Stimulated activated CD4-positive, alpha-beta T cell treated with anti-CD3 and anti-CD28 coated beads, Interleukin-1b, Interleukin-23, amount 100 ng/mL, for 1 hour (primary cell): ENCODE measurements around the gene SORCS2.
"Not testable (repeated sequence)": the region's sequence is repeated elsewhere in the genome, so short reads cannot be mapped to it uniquely, and the experiment has no call there.

ENCODE experiments used
- DNase-seq, 2 donors: peaks; one replicate each; pipeline ENCODE4 v3.0.0-alpha.2; 2020; ENCODE audit warnings: low read depth in 2 of 2

Gene SORCS2

DNA sequence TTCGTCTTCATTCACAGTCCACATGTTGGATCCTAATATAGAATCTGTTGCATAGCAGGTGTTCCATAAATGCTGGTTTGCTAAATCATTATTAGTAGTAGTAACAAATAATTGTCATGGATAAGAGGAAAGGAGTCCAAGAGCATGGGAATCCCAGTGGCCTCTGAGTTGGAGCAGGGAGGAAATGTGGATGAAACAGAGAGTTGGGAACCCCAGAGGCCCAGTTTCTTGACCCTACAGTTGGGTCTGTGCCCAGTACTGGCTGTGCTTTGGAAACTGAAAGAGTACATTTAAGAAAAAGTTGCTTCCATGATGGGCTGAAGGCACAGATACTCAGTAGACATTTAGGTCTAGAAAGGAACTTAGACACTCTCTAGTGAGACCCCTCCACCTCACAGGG lies 391.8 kb downstream of the SORCS2 start:
- DNase-seq, result no peak

DNA sequence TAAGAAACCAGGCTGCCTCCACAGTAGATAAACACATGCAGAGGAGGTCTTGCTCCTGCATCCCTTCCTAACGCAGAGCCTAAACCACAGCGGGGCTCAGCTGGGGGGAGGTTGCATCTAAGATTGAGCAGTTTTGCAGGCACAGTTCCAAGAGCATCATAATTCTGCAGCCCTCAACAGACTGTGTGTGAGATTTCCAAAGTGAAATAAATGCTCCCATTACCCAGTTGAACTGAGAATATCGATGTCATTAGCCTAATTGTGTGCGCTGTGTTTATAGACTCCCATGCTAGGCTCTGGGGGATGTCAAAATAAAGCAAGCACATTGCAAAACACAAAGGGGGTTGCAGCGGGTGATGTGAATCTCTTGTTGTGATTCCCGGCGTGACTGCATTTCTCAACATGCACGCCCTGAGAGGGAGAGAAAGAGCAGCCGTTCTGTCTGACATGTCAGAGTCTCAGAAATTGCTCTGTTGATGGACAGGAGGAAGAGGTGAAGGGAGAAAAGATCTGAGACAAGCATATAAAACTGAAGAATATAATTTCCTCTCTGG lies 392.3 kb downstream of the SORCS2 start:
- no peak for DNase-seq

DNA sequence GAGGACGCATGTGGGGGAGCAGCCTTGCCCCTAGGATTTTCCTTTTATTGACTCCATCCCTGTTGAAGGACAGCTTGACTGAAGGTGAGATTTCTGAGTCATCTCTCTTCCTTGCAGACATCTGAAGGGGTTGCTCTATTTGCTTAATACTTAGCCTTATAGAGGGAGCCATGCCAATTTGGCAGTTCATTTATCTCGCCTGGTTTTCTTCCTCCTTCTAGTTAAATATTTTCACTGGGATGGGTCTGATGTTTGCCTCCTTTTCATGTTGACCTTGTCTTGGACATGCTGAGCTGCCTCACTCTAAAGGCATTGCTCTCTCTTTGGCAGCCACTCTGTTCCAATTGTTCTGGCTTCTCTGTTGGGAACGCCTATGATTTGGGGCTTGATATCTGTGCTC lies 393.4 kb downstream of the SORCS2 start:
- DNase-seq, result no peak

DNA sequence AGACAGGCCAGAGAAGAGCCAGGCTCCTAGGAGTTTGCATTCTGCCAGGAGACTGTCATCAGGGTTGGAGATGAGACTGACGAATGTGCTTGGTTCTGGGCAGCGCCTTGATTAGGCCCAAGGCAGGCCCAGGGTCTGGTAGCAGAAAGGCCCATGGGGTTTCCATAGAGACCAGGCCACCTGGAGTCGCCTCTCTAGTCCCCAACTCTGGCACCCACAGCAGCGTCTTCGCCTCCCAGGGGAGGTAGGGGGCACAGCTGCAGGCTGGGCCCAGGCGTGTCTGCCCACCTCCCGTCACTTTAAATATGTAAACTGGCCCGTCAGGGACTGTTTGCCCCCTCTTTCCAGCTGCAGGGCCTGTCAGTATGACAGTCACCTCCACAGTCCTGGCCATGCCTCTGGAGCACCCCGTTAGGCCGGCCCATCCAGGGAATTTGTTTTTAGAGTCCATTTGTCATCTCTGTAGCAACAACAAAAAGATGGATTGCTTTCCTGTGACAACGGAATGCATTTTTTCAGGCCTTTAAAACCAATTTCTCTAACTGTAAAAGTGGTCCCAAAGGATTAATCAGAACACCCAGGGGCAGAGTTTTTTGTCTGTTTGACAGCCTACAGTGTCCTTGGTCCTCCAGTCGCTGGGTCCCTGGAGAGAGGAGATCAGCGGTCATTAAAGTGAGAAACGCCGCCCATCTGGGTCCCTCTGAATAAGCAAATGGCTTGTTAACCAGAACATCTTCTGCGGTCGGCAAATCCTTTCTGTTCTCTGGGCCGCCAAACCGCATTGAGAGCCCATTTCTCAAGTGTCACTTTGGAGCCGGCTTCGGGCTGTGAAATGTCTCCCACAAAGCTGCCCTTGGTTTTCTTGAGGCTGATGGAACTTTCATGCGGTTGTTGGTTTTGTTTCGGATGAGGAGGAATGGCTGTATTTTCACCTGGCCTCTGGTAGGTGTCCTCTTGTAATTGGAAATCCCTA lies 395.4 kb downstream of the SORCS2 start:
- DNase-seq, result no peak

DNA sequence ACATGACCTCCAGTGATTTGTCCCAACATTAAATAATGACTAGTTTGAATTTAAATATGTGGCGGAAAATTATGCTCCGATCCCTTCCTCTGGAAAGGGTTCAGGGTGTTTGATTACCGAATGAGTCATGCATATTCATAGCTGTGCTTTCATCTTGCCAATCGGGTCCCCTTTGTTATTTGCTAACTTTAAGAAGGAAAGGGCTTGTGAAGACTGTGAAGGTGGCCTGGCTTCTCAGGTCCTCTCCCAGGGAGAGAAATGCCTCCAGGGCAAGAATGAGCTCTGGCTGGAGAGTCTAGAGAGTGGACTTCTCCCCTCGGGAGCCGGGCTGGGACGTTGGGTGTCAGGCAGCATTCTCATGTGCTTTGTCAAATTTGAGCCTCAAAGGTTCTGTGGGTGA lies 397.9 kb downstream of the SORCS2 start:
- DNase-seq, result no peak

DNA sequence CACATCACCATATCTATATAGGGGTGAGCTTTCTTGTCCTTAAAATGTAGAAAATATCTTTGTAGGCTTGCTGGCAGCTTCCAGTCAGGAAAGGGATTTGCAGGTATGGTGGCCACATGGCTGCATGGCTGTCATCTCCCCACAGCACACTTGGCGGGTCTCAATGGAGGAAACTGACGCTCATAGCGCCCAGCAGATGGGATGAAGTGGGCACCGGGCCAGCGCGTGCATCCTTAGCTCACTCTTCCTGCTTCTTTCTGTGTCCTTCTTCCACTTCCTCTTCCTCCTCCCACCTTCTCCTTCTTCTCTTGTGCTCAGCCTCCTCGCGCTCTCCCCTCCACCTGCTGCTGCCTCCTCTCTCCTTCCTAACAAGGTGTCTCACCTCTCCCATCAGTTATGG lies 398.6 kb downstream of the SORCS2 start:
- no peak for DNase-seq

DNA sequence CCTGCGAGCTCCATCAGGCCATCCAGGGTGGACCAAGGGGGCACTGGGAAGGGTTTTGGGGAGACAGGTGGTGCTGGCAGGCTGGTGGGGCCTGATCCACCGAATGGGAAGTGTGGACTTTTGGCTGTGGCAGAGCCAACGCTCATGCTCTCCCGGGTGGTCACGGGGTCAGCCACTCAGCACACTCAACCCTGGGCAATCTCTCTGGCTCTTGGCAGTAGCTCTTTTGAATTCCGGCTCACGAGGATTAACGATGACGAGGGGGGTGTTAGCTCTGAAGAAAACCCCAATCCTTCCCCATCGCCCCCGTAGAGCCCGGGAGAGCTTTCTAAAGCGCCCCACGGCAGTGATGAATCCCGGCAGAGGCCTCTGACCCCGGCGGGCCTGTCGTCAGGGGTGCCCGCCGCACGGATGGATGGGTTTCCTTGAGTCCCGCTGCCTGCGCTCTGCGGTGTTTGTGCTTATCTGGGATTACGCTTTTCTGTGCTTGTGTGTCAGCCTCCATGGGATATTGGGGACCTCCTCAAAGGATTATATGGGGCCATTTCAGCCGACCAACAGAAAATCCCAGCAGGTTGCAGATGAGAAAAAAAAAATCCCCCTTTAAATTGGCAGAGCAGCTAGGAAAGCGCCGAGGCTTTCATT lies 399.2 kb downstream of the SORCS2 start:
- DNase-seq, result no peak

DNA sequence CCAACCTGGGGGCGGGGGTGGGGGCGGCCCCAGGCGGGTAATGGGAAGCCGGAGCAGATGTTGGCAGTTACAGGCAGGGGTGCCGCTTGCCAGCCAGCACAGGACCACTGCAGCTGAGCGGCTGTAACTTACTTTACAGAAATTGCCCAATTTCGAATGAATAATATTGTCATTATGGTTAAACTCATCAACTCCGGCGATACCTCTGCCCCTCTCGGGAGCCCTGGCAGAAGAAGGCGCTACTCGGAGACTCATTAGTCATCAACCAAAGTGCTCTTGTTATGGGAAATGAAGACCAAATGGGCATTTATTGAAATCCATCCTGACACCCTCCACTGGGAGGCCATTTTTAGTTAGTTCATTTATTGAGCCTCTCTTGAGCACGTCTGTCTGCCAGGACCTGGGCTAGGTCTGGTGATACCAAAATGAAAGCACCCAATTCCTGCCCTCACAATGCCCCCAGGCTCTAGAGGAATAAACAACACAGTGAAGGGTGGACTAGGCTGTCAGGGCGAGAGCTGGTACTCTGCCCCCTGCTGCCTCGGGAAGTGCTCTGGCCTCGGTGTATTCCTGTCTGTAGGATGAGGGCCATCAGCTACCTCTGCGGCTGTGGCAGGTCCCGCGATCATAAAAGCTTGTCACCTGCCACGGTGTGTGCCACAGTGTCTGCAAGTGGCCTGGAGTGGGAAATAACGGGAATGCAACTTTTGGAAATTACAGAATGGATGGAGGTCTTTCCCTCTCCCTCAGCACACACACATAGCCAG lies 401.5 kb downstream of the SORCS2 start:
- no peak for DNase-seq

DNA sequence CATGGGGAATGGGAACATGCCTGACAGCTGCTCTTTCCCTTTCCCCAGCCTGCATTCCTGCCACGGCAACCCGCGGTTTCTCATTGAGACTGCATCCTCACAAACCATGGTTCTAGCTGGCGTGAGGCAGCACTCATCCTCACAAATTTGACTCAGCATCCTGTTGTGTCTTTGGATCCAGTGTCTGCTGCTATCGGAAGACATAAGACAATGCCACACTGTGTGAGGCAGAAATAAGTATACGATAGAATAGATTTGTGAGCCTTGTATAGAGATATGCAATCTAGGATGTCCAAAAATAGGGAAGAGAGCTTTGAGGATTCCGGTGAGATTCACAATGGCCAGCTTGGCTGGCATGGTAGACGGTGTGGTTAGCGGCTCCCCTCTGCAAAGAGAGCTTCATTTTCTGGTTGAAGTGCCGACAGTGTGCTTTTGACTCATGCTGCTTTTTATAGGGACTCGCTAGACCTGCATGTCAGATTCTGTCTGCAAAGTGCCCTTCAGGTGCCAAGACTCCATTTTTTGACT lies 403.7 kb downstream of the SORCS2 start:
- no peak for DNase-seq

DNA sequence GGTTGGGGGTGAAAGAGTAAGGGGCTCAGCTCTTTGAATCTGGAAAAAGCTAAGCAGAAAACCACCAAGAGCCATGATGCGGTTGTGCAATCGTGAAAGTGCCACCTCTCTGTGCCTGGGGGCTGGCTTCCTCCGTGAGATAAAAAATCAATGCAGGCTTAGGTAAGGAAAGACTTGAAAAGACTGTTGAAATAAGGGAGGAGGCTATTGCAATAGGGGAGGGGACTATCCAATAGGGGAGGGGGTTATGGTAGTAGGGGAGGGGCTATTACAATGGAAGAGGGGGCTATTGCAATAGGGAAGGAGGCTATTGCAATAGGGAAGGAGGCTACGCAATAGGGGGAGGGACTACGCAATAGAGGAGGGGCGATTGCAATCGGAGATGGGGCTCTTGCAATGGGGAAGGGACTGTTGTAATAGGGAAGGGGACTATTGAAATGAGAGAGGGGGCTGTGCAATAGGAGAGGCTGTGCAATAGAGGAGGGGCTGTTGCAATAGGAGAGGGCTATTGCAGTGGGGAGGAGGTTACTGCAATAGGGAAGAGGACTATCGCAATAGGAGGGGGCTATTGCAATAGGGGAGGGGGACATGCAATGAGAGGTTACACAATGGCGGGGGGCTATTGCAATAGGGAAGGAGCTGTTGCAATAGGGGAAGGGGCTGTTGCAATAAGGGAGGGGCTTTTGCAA lies 404.7 kb downstream of the SORCS2 start:
- DNase-seq, result no peak

DNA sequence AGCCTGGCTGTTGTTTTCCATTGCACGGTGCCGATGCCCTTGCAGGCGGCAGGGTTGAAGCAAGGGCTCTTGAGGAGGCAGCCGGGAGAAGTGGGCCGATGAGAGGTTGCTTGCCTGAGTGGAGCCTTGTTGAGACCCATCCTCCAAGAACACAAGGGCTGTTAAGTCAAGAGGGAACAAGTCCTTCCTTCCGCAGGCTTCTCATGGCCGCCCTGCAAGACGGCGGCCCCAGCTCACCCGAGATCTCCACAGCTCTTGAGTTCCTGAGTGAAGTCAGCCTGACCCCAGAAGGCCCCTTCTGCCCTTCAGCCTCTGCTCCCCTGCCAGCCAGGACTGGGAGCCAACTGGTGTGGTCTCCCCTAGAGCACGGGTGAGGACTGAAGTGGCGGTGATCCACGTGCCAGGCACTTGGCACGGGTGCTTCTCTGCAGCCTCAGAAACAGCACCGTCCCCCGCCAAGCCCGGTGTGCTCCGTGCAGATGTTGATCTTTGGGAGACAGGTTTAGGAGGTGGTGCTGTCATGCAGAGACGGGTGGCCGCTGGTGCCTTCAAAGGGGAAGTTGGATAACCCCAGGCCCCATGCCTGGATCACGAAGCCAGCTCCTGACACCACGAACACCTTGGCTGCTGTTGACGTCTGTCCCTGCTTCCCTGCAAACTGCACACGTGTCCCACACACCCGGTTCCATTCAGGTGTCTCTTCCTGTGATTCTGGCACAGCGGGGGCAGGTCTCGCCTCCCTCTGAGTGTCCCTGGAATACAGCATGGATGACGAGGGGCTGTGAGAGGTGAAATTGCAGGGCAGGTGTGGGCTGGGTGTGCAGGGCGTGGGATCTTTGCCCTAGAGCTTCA lies 406.8 kb downstream of the SORCS2 start:
- DNase-seq, result no peak

DNA sequence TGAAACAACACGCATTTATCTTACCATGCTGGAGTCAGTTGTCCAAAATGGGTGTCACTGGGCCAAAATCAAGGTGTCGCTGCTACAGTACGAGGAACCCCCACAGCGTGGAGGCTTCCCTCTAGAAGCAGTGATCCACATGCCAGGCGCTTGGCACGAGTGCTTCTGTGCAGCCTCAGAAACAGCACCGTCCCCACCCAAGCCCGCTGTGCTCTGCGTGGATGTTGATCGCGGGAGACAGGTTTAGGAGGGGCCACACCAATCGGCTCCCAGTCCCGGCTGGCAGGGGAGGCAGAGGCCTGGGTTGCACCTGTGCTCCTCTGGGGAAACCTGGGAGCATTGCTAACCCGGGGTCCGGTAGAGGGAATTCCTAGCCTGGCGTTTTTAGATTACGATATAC lies 407.9 kb downstream of the SORCS2 start:
- DNase-seq, result no peak

DNA sequence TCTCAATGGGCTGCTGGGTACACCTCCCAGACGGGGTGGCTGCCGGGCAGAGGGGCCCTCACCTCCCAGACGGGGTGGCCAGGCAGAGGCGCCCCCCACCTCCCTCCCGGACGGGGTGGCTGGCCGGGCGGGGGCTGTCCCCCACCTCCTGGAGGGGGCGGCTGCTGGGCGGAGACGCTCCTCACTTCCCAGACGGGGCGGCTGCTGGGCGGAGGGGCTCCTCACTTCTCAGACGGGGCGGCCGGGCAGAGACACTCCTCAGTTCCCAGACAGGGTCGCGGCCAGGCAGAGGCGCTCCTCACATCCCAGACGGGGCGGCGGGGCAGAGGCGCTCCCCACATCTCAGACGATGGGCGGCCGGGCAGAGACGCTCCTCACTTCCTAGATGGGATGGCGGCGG lies 409.8 kb downstream of the SORCS2 start:
- not testable (repeated sequence) for DNase-seq

DNA sequence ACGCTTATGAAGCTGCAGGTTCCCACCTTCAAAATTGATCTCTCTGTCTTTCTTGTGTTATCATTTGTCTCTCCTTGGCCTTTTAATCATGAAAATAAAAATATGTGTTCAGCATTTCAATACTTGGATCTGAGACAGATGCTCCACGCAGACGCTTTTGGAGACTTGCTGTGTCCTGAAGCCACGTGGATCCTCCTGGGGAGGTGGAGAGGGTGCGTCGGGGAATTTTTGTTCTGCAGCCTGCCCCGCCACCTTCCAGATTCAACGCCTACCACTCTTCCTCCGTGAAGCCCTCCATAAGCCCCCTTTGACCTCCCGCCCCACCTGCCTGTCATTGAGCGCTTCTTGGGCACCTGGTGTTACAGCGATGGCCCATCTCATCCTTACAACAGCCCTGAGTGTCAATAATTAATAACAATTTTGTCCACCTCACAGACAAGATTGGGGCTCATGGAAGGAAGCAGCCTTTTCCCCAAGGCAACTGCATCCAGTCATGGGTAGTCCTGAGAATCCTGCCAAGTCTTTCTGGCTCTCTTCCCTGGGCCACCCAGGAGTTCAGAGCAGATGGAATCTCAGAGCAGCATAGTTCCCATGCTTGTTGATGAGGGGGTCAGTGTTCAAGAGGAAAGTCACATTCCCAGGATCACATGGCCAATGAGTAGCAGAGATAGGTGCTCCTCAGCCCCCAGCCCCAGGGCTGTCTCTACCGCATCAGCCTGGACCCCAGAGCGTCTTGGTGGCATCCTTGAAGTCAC lies 415.0 kb downstream of the SORCS2 start:
- no peak for DNase-seq

DNA sequence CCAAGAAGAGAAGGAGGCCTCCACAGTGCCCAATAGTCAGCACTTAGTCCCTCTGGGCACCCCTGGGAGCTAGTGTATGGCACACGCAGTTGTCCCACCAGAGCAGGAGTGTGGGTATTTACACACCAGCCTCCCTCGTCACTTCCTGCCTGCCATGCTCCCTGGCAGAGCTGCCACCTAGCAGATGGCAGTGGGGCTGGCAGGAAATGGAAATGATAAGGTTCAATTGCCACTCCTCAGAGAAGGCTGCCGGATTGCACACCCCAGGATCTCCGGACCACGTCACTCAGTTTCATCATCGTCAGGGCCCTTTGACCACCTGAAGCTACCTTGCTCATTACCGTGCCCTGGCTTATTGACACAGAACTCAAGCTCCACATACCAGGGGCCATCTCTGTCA lies 415.7 kb downstream of the SORCS2 start:
- DNase-seq, result no peak

DNA sequence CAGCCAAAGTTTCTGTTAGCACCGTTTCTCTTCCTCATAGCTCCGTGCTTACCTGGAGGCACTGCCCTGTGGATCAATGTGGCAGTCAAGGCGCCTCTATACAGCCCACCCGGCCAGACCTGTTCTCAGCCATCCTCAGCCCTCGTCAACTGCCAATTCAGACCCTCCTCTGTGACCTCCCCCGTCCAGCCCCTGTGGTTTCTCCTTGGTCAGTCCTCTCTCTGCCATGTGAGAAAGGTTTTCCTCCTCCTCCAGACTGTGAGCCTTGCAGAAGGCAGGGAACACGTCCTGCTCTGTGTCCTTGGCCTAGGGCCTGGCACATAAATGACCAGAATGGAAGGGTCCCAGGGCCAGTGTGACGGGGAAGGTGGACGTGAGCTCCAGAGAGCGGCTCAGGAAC lies 417.0 kb downstream of the SORCS2 start:
- no peak for DNase-seq

DNA sequence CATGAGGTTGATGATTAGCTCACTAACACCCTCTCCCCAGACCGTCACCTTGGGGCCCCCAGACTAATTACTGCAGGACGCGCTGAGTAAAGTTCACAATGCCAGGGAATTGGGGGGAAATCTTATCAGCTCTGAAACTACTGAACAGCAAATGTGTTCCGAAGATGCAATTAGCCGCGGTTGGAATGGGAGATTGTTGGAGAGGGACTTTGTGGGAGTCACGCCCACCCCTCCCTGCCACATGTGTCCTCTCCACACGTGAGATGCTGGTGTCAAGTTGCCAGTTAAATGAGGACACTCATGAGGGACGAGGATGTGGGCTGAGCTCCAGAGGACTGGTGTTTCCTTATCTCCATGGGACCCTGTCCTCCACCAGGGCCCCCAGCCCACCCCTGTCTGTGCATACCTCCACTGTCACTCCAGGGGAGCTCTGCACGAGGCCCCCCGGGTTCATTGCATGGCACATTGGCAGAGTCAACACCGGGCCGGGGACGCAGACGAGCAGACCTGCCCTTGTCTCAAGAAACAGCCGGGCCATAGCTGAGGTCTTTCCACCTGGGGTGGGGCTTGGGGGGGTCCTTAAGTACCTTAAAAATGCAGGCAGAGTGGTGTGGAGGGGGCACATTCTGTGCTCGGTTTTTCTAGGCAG lies 417.8 kb downstream of the SORCS2 start:
- DNase-seq, result no peak

DNA sequence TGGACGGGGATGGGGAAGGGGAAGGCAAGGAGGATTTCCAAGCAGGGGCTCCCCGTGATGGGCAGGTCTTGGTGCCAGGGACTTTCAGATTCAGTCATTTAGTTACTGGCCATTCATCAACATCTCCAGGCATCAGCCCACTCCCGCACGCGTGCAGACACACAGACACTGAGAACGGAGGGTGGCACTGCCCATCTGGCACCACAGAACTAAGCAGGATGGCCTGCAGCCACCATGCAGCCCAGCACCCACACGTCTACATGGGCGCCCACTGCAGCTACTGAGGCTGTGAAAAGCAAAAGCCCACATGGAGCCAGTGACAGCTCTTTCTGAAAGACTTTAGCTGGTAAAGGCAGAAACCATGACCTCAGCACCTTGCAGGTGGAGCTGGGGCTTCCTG lies 418.5 kb downstream of the SORCS2 start:
- DNase-seq, result no peak

DNA sequence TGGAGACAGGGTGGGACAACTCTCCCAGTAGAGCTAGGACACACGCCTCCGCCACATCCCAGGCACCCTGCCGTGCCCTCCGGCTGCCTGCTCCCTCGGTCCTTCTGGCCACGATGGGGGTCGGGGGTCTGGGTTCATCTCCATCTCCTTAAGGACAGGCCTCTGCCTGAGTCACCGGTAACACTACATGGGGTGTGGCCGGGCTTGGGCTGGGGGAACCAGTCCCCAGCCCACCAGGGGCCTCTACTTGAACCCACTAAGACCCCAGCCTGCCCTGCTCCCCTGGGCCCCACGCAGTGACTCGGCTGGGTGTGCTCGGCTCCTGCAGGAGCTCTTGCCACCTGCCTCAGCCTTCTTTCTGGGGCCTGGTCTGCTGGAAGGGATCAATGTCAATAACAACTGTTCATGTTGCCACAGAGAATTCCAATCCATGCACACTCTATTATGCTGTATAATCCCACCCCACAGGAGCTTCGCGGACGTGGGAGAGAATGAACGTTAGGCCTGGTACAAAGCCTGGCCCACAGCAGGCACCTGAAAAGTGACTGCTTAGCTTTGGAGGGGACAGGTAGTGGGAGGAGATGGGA lies 420.1 kb downstream of the SORCS2 start:
- DNase-seq, result no peak
